Cortex of kidney (tissue), 1 donor: ENCODE data around the gene NIPBL.
"Not testable (repeated sequence)": the region's sequence is repeated elsewhere in the genome, so short reads cannot be mapped to it uniquely, and the experiment has no call there.

Experiments used
- DNase-seq: peaks from one replicate; lab custom pipeline; 2025; lab: John Stamatoyannopoulos, UW

The NIPBL gene

DNA sequence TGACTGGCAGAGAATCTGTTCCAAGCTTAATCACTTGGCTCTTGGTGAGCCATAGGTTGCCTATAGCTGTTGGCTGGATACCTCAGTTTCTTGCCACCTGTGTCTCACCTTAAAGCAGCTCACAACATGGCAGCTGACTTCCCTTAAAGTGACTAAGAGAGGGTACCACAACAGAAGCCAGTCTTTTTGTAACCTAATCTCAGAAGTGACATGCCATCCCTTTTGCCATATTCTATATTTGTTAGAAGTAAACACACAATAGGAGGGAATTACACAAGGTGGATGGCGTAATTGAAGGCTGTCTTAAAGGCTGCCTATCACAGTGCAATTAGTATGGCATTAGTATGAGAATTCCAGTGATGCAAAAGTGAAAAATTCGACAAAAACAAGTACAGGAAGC, 28.1 kb downstream of the NIPBL start:
- no peak for DNase-seq

DNA sequence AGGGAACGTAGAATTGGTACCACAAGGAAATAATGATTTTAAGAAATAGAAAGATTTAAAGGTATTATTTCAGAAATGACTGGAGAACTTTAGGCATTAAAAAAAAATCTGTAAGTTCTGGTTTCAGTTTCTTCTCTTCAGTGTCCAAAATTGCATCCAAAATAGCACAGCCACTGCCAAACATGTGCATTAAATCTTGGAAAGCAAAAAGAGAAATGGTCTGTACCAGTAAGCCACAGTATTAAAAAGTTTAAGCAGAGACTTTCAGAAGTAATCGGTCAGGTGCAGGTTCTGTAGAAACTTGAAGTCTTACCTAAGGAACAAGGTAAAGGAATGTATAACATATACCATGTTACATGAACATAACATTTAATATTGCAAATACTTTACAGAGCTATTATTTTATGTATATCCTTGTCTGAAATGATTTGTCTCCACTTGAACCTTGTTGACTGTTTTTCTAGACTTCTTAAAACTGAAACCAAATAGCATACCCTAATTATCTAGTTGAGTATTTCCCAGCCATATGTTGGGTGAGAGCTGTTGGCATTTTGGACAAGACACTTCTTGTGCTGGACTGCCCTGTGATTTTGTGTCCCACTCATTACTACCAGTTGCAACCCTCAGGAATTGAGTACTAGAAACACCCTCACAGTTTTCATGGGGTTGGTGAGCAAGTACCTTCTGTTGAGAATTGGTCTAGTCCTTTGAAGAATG, 32.1 kb downstream of the NIPBL start:
- DNase-seq = no peak

DNA sequence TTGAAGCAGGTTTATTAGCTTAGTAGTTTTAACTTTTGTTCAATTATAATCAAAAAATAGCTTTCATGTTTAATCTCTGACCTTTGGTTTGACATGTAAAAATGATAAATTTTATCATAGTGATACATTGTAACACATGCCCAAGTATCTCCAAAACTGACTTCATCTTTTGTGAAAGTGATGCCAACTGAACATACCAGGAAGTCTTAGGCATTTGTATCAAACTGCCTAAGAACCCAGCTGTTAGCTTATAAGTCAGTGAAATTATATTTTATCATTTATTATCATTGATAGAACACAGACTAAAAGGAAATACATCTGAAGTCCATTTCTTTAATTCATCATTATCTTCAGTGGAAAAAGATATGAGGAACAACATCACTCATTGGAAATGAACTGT, 39.1 kb downstream of the NIPBL start:
- no peak for DNase-seq

DNA sequence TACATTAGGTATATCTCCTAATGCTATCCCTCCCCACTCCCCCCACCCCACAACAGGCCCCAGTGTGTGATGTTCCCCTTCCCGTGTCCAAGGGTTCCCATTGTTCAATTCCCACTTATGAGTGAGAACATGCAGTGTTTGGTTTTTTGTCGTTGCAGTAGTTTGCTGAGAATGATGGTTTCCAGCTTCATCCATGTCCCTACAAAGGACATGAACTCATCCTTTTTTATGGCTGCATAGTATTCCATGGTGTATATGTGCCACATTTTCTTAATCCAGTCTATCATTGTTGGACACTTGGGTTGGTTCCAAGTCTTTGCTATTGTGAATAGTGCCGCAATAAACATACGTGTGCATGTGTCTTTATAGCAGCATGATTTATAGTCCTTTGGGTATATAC, 40.0 kb downstream of the NIPBL start:
- DNase-seq = not testable (repeated sequence)

DNA sequence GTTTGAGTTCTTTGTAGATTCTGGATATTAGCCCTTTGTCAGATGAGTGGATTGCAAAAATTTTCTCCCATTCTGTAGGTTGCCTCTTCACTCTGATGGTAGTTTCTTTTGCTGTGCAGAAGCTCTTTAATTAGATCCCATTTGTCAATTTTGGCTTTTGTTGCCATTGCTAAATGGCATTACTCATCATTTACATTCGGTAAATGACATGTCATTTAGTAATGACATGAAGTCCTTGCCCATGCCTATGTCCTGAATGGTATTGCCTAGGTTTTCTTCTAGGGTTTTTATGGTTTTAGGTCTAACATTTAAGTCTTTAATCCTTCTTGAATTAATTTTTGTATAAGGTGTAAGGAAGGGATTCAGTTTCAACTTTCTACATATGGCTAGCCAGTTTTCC, 40.8 kb downstream of the NIPBL start:
- DNase-seq = not testable (repeated sequence)

DNA sequence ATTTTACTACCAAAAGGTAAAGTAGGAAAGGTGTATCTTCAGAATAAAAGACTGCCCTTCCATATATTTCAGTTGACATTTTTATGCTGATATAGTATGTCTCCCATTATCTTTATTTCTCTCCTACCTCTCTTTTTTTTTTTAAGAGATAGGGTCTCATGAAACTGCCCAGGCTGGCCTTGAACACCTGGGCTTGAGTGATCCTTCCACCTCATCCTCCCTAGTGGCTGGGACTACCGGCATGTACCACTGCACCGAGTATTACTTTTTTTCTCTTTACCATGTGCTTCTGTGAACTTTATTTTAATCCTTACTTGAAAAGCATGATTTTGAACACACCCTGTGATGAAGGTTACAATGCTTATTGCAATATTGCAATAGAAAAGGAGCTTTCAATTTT, 42.7 kb downstream of the NIPBL start:
- DNase-seq = no peak

DNA sequence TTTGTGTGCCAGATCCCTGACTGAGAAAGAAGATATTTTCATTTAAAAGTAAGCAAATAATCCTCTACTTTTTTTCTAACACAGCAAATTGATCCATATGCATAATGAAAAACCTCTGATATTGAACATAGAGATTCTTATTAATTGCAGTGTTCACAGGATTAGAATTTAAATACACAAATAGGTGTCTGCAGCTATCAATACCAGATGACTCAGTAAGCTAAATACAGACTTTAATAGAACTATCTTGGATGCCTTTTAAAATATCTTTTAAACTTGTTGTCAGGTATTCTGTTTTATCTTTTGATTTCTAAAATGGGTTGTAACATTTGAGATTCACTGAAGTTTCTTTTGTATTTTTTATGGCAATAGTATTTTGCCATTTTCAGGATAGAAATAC, 43.1 kb downstream of the NIPBL start:
- DNase-seq = no peak

DNA sequence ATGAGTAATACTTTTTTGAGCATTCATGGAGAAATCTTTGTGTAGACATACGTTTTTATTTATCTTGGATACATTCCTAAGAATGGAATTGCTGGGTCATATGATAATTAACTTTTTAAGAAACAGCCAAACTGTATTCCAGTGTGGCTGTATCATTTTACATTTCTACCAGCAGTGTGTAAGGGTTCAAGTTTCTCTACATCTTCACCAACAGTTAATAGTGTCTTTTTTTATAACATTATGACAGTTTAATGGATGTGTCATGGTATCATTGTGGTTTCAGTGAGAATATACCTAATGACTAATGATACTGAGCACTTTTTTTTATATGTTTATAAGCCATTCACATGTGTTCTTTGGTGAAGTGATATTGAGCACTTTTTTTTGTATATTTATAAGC, 52.4 kb downstream of the NIPBL start:
- DNase-seq = no peak

DNA sequence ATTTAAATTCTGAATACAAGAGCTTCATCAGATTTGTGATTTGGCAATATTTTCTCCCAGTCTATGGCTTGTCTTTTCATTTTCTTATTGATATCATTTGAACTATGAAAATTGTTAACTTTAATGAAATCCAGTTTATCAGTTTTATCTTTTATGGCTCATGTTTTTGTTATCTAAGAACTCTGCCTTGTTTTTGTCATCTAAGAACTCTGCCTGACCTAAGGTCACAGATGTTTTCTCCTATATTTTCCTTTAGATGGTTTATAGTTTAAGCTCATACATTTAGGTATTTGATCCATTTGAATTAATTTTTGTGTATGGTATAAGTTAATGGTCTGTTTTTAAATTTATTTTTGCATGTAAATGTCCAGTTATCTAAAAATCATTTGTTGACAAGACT, 52.9 kb downstream of the NIPBL start:
- no peak for DNase-seq

DNA sequence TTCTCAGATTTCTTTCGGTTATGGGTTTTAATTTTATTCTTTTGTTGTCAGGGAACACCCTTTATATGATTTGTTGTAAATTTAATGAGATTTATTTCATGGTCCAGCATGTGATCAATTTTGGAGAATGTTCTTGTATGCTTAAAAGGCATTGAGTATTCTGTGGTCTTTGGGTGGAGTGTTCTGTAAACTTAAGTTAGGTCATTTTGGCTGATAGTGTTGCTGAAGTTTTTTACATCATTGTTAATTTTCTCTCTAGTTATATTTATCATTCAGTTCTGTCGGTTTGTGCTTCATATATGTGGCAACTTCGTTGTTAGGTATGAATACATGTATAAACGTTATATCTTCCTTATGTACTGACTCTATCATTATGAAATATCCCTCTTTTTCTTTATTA, 55.5 kb downstream of the NIPBL start:
- no peak for DNase-seq

DNA sequence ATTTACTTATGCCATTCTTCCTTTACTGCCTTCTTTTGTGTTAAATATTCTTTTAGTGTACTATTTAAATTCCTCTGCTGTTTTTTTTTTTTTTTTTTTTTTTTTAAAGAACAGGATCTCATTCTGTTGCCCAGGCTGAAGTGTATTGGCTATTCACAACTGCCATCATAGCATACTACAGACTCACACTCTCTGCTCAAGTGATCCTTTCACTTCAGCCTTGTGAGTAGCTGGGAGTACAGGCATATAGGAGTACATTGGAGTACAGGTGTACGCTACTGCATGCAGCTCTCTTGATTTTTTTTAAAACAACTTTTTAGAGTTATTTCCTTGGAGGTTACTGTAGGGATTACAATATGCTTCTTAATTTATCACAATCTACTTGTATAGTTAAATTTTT, 56.1 kb downstream of the NIPBL start:
- DNase-seq = no peak

DNA sequence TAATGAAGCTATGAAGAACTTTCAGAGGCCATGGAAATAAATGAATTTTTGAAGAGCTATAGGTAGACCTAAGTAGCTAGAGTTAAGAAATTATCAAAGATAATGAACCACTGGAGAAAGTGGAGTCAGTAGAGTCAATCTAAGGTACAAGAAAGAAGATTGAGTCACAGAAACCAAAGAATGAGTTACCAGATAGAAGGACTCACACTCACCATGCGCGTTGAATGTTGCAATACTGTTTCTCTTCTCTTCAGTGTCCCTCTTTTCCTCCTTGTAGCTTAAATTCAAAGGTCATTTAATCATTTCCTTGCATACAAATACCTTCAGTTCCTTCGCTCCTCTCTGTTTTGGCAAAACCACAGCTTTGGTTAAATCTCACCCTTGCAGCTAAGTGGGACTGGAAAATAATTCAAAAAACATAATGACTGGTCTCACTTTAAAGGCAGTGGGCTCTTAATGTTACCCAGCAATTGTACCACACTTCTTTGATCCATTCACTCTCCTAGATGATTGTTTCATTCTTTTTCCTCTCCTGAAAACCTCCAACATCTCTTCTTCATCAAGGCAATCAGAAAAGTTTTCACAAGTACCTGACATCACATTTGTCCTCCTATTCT, 58.3 kb downstream of the NIPBL start:
- no peak for DNase-seq

DNA sequence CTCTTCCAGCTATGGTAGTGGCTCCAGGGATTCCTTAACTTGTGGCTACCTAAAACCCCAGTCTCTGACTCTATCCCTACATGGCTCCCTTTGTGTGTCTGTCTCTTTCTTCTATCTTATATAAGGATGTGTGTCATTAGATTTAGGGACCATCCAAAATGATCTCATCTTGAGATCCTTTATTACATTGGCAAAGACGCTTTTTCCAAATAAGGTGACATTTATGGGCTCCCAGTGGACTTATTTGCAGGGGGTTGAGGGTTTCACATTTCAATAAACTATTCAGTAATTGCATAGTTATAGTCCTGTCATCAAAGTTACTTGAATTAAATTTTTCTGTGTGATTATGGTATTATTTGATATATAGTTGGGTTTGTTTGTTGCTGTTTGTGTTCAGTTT, 59.2 kb downstream of the NIPBL start:
- DNase-seq = no peak

DNA sequence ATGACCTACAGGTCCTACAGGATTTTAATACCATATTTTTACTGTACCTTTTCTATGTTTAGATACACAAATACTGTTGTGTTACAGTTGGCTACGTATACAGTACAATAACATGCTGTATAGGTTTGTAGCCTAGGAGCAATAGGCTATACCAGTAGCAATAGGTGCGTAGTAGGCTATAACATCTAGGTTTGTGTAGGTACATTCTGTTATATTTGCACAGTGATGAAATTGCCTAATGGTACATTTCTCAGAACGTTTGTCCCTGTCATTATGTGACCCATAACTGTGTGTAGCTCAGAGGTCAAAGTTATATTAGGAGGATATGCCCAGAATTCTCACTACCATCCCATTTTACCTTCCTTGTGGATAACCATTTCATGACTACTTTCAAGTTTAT, 59.7 kb downstream of the NIPBL start:
- DNase-seq = no peak

DNA sequence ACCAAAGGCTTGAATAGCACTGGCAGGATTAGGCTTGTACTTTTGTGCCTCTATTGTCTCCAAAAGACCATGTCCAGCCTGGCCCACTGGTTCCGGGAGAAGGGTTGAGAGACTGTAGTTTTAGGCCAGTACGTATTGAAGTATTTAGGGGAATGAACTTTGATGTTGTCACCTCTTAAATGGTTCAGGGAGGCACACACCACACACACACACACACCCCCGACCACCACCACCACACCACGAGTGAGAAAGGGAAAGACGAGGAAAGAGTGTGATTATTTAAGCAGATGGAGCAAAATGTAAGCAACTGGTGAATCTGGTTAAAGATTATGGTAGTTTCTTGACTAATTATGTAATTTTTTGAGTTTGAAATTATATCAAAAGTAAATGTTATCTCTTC, 61.6 kb downstream of the NIPBL start:
- no peak for DNase-seq

DNA sequence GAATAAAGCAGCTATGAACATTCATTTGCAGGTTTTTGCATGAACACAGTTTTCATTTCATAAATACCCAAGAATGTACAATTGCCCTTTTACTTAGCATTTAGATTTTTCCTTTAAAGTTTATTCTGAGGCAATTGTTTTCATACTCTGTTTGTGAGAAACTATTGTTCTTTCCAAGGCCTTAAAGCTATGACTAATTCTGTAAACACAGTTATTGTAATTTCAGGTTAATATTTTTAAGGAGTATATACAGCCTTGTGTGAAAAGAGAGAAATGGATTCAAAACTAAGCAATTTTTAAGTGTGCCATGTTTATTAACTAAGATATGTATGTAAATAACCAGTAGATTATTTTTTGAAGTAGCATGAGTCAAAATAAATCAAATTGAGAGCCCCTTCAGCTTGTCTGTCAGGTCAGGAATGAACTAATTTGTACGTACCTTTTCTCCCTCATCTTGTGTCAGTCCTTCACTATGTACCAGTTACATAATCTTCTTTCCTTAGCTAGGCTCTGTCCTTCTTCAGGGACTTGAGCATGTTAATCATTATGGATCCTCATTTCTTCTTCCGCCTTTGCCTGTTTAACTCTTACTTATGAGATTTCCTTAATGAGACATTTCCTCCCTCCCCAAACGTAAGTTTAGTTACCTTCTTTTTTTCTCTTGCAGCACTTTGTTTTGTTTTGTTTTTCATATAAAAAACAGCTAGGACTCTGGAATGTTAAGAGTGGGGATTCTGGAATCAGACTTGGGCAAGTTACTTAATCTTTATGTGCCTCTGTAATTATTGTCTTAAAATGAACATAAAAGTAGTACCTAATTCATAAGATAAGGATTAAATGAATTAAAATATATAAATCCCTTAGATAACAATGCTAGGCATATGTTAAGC, 63.6 kb downstream of the NIPBL start:
- no peak for DNase-seq

DNA sequence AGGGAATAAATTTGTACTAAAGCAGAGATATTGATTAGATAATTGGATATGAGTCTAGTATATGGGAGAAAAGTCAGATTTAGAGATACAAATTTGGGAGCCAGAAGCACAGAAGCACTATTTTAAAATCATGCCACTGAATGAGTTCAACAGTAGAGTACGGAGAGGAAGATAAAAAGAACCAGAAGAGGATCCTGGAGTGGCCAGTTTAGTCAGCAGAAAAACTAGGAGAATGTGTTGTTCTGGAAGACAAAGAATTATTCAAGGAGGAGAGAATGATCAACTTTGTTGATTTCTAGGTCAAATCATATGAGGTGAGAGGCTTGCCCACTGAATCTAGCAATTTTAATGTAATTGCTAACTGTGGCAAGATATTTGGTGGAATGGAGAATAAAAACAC, 67.0 kb downstream of the NIPBL start:
- DNase-seq = no peak

DNA sequence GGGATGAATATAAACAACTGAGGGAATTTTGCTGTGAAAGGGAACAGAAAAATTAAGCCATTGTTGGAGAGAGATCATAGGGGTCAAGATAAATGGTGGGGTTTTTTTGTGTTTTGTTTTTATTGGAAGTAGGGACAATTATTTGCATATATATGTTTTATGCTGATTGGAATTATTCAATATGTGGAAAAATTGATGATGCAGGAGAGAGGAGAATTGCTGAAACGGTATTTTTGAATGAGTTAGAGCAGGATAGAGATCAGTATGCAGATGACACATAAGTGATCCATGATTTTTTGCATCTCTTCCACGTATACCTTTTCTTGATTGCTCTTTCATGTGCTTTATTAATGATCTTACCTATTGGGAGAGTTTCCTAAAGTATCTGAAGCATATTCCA, 67.5 kb downstream of the NIPBL start:
- no peak for DNase-seq

DNA sequence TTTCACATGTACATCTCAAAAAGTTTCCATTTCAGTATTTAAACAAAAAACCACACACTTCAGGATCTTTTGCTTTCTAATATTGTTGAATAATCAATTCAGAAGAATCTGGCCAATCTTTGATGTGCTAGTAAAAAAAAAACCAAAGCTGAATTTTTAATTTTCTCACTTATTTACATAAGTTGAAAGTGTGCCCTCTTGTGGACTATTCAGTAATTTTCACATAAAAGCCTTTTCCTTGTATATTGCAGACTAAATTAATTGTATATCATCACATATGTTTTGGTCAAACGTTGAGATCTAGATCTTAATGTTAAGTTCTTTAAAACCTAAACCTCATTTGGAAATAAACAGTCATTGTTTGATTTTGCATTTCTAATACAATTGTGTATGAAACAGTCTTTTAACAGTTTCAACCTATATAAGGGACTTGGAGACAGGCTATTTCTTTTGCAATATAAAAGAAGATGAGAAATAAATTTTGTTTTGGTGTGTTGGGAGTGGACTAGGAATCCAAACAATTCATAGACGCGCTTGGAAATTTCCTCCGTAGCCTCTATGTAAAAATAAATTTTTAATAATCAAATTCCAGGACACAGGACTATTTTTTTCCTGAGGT, 68.1 kb downstream of the NIPBL start:
- no peak for DNase-seq

DNA sequence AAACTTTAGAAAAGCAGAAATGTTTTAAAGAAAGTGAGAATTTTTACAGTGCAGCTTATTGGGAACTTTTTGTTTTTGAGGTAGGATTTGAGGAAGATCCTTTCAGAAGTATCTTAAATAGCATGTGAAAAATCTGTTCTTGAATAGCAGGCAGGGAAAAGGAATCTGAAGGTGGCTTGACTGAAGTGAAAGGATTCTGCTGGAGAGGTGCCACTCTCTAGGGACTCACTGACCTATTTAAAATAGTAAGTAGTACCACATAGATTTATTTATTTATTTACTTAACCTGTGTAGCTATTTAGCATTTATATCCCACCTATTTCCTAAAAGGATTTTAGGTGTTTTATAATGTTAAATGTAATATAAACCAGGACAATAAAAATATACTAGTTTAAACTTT, 69.1 kb downstream of the NIPBL start:
- DNase-seq = no peak

DNA sequence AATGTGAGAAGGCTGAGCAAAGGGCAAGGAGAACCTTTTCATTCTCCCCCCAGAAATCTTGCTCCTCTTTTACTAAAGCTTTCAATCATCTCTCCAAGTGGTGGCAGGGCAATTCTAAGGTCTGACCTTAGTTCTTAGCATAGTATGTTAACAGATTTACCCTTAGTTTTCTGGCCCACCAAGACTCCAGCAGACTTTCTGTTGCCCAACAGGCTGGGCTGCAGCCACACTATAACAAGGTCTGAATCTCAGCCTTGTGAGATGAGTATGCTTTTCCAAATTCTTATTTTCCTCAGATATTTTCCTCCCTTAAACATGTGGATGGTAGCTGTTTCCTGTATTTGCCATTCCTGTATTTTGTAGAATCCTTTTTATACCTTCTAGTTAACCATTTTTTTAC, 69.5 kb downstream of the NIPBL start:
- DNase-seq = no peak

DNA sequence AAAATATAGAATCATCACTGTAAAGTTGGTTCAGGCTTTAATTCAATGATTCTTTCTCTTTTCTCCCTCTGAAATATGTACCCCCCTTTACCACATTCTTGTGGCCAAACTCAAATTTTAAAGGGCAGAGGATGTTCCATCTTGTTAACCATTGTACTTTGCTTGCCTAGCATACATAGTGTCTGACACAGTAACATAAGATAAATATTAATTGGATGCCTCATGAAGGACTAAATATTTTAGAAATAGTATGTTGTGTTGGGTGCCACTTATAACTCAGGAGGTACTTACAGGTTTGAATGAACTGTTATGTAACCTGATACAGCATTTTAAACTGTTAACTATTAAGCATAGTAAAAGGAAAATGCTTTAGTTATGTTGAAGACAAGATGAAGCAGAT, 71.5 kb downstream of the NIPBL start:
- DNase-seq = no peak

DNA sequence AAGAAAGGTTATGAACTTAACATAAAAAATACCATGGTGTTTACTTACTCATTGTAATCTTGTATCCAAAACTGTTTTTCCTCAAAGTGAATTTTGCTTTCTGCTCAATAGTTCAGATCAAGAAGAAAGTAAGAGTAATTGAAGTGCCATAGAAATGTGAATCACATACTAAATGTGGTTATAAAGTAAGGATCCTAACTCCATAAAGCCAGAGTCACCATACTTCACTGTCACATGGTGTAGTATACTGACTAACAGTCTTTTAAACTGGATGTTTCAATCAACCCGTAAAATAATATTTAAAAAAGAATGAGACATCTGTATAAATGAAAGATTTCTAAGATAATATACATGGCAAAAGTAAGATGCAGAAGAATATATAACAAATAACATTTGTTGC, 72.1 kb downstream of the NIPBL start:
- DNase-seq = no peak
